Transverse colon (tissue), 4 donors: Measurements from ENCODE around the gene SCEL. TPM values are rescaled to one million over a fixed set of nuclear protein-coding genes. Genes with fewer than 3 reads are reported as not detected.

Experiments
- DNase-seq: peaks from one replicate; pipeline ENCODE4 v3.0.0-alpha.2; 2019
- H3K27ac ChIP-seq, 4 donors: fragments of 200-600 bp; sonication (generic); 2 replicates each; pipeline ENCODE4 v1.5.1; 2016 to 2018; ENCODE audit warnings: inconsistent platforms in 4 of 4
- H3K27me3 ChIP-seq: fragments of 200-600 bp; sonication (generic); 2 replicates; pipeline ENCODE4 v1.5.1; 2017; ENCODE audit warnings: inconsistent platforms
- H3K36me3 ChIP-seq, 4 donors: fragments of 200-600 bp; sonication (generic); 2 replicates each; pipeline ENCODE4 v1.5.1; 2017 to 2019; ENCODE audit warnings: inconsistent platforms in 4 of 4
- H3K4me1 ChIP-seq, 4 donors: fragments of 200-600 bp; sonication (generic); 2 replicates each; pipeline ENCODE4 v1.5.1; 2017 to 2020; ENCODE audit warnings: inconsistent platforms in 4 of 4
- H3K4me3 ChIP-seq, 4 donors: fragments of 200-600 bp; sonication (generic); 1 replicate in 1 of 4; 2 replicates in 3 of 4; pipeline versions ENCODE4 v1.5.1 to v1.6.1; 2017 to 2019; ENCODE audit warnings: inconsistent platforms in 4 of 4
- H3K9me3 ChIP-seq, 2 donors: fragments of 200-600 bp; sonication (generic); 2 replicates each; pipeline ENCODE4 v1.5.1; 2017 to 2019; ENCODE audit warnings: inconsistent platforms in 2 of 2
- CTCF ChIP-seq, 5 experiments: fragments of 200-600 bp in 3 of 5; fragments of 450-650 bp in 2 of 5; sonication (generic) in 3 of 5; IDR thresholded peaks; 1 replicate in 2 of 5; 2 replicates in 3 of 5; pipeline ENCODE4 v1.5.1; 2016 to 2017; ENCODE audit warnings: antibody characterized with exemption in 5 of 5, inconsistent platforms in 3 of 5, mild to moderate bottlenecking in 2 of 5, moderate library complexity in 1 of 5
- EP300 ChIP-seq: sonication (generic); formaldehyde crosslinking; IDR thresholded peaks from one replicate; pipeline ENCODE4 v1.6.1; 2017; ENCODE audit warnings: antibody characterized with exemption, low read depth
- POLR2A ChIP-seq: fragments of 450-650 bp; IDR thresholded peaks from one replicate; pipeline ENCODE4 v1.6.1; 2016; ENCODE audit warnings: antibody characterized with exemption, mild to moderate bottlenecking, moderate library complexity
- POLR2AphosphoS5 ChIP-seq, 3 donors: sonication (generic); formaldehyde crosslinking; IDR thresholded peaks; one replicate each; pipeline ENCODE4 v1.6.1; 2016; ENCODE audit warnings: antibody characterized with exemption in 3 of 3
- WGBS, 2 donors: methylation state at CpG; one replicate each; pipeline ENCODE4 v1.1.5; 2018; ENCODE audit warnings: low coverage in 1 of 2; 5-methylcytosine and 5-hydroxymethylcytosine counted together
- in situ Hi-C, 4 donors: fragments of 200-750 bp; cut with MboI; loops; one replicate each; pipeline versions ENCODE4 v1.15.0 to v1.15.1; 2017; ENCODE audit warnings: low sequenced_read_pairs in 3 of 4, low pct_ligation_motif_present in 1 of 4, low pct_unique_long_range_greater_than_20kb in 1 of 4
- intact Hi-C: fragments of 100-400 bp; cut with DNase I; formaldehyde crosslinking; loops from one replicate; pipeline ENCODE4 v1.15.1; 2023; ENCODE audit warnings: low total_unique reads
- total RNA-seq, 4 donors: library from RNA; depleted of rRNA; stranded (reverse); fragments of >200 nt; gene quantifications; one replicate each; pipeline ENCODE4 v1.1.0, GENCODE V29; 2016

SCEL gene
- total RNA-seq, 4 donors from 2014 or later = 0.32 to 0.96 TPM; not detected in 2

- no peak for TF ChIP-seq POLR2A
- TF ChIP-seq EP300 = no peak
- TF ChIP-seq CTCF (IDR thresholded peaks at IDR 0.05) = no peak
- TF ChIP-seq POLR2AphosphoS5 (IDR thresholded peaks at IDR 0.05) = no peak
- Histone ChIP-seq H3K4me3 (no peak overlapping the region), H3K27me3 (peaks cover 11% of the 10 kb centered on the region), H3K4me1 (no peaks in the 10 kb centered on the region), H3K36me3 (no peaks in the 10 kb centered on the region), H3K27ac (no peak overlapping the region), H3K9me3 (no peaks in the 10 kb centered on the region)
- no peak for DNase-seq
- in situ Hi-C loops (no loop called here), intact Hi-C loops (no loop called here)
- WGBS, 2 donors = 84 to 94% methylated on average over 2 of the region's 2 CpGs
These were observed 2.5 kb upstream of the SCEL start for GRCh38 chr13:77532983-77533382.

GRCh38 chr13:77533875-77534788 lies 1.4 kb upstream of the SCEL start:
- Histone ChIP-seq H3K27me3 (peaks cover 11% of the 10 kb centered on the region), H3K27ac (no peak overlapping the region), H3K4me3 (no peak overlapping the region), H3K4me1 (no peaks in the 10 kb centered on the region), H3K36me3 (no peaks in the 10 kb centered on the region), H3K9me3 (no peaks in the 10 kb centered on the region)
- no peak for DNase-seq
- TF ChIP-seq EP300 (no peak), POLR2AphosphoS5 (IDR thresholded peaks at IDR 0.05) (no peak), CTCF (IDR thresholded peaks at IDR 0.05) (no peak), POLR2A (no peak)
- 57 to 77% methylated on average over 4 to 7 of the region's 7 CpGs for WGBS, 2 donors
- in situ Hi-C loops = no loop called here
- intact Hi-C loops = no loop called here

GRCh38 chr13:77536358-77536757 lies 852 bp downstream of the SCEL start:
- DNase-seq = no peak
- H3K27me3 ChIP-seq = peaks cover 11% of the 10 kb centered on the region
- no peaks in the 10 kb centered on the region for H3K36me3 ChIP-seq
- no peaks in the 10 kb centered on the region for H3K9me3 ChIP-seq
- intact Hi-C loops (no loop called here), in situ Hi-C loops (no loop called here)
- TF ChIP-seq POLR2AphosphoS5 (IDR thresholded peaks at IDR 0.05) (no peak), CTCF (IDR thresholded peaks at IDR 0.05) (no peak), POLR2A (no peak)
- no peak overlapping the region for H3K4me3 ChIP-seq
- H3K4me1 ChIP-seq = no peaks in the 10 kb centered on the region
- H3K27ac ChIP-seq = no peak overlapping the region

- TF ChIP-seq CTCF (IDR thresholded peaks at IDR 0.05) = no peak
- no peak for TF ChIP-seq POLR2A
- TF ChIP-seq POLR2AphosphoS5 (IDR thresholded peaks at IDR 0.05) = no peak
- no peak for TF ChIP-seq EP300
- no peak for DNase-seq
- no peaks in the 10 kb centered on the region for H3K36me3 ChIP-seq
- WGBS, 2 donors = 68 to 69% methylated on average over 6 to 7 of the region's 7 CpGs
- intact Hi-C loops (no loop called here), in situ Hi-C loops (no loop called here)
- H3K27me3 ChIP-seq = peaks cover 11% of the 10 kb centered on the region
- no peaks in the 10 kb centered on the region for H3K4me1 ChIP-seq
- no peak overlapping the region for H3K4me3 ChIP-seq
- H3K27ac ChIP-seq = no peak overlapping the region
- no peaks in the 10 kb centered on the region for H3K9me3 ChIP-seq
These were observed 1.9 kb downstream of the SCEL start for GRCh38 chr13:77537289-77537919.
